A673 (cell line): ENCODE measurements around the gene TMEM121B. TPM values are rescaled to one million over a fixed set of nuclear protein-coding genes. Genes with fewer than 3 reads are reported as not detected.

Experiments used
- BruUV-seq: library from RNA; stranded (reverse); fragments of 400-500 nt; replicated peaks from 2 replicates; lab custom pipeline; 2021; lab: Mats Ljungman, UMichigan
- CTCF ChIA-PET: fragments of 300-600 bp; sonication (Branson Sonifier 250); formaldehyde crosslinking; loops from one replicate; lab custom pipeline; 2022; ENCODE audit warnings: antibody characterized with exemption; lab: Charles Lee
- POLR2A ChIA-PET: fragments of 300-600 bp; sonication (Branson Sonifier 250); formaldehyde crosslinking; loops from one replicate; lab custom pipeline; 2022; ENCODE audit warnings: antibody characterized with exemption; ENCODE audit not compliant: low non-redundant PET; lab: Charles Lee
- DNase-seq: peaks from one replicate; pipeline ENCODE4 v3.0.0-alpha.2; 2015; ENCODE audit warnings: low spot score
- H3K27ac ChIP-seq: fragments of 200-600 bp; sonication (generic); 2 replicates; pipeline ENCODE4 v1.5.1; 2016; ENCODE audit warnings: mixed run types, low read depth, mild to moderate bottlenecking, mixed read lengths, antibody characterized with exemption, low read length; ENCODE audit not compliant: poor library complexity, severe bottlenecking
- H3K27me3 ChIP-seq: fragments of 200-600 bp; sonication (generic); replicated peaks from 2 replicates; pipeline ENCODE4 v1.6.1; 2017; ENCODE audit warnings: mixed run types, low read depth, mild to moderate bottlenecking, mixed read lengths, antibody characterized with exemption, low read length; ENCODE audit not compliant: insufficient read depth, poor library complexity
- H3K36me3 ChIP-seq: fragments of 200-600 bp; sonication (generic); 2 replicates; pipeline ENCODE4 v1.6.1; 2016; ENCODE audit warnings: mixed run types, mild to moderate bottlenecking, mixed read lengths, antibody characterized with exemption, low read length; ENCODE audit not compliant: insufficient read depth, poor library complexity, severe bottlenecking
- H3K4me1 ChIP-seq: fragments of 200-600 bp; sonication (generic); 2 replicates; pipeline ENCODE4 v1.6.1; 2017; ENCODE audit warnings: mixed run types, mild to moderate bottlenecking, mixed read lengths, antibody characterized with exemption, low read length; ENCODE audit not compliant: insufficient read depth, poor library complexity, severe bottlenecking
- H3K4me3 ChIP-seq: fragments of 200-600 bp; sonication (generic); 2 replicates; pipeline ENCODE4 v1.5.1; 2016; ENCODE audit warnings: low read depth, mixed run types, mild to moderate bottlenecking, mixed read lengths, low read length; ENCODE audit not compliant: poor library complexity, severe bottlenecking
- H3K9me3 ChIP-seq: fragments of 200-600 bp; sonication (generic); 2 replicates; pipeline ENCODE4 v1.6.1; 2016; ENCODE audit warnings: mixed run types, low read depth, mild to moderate bottlenecking, mixed read lengths, antibody characterized with exemption, low read length; ENCODE audit not compliant: poor library complexity, severe bottlenecking
- EZH2 ChIP-seq: fragments of 200-600 bp; sonication (generic); IDR thresholded peaks from 2 replicates; pipeline ENCODE4 v1.6.1; 2017; ENCODE audit warnings: borderline replicate concordance, low read depth, mild to moderate bottlenecking, mixed read lengths, antibody characterized with exemption, low read length; ENCODE audit not compliant: poor library complexity, severe bottlenecking
- intact Hi-C: fragments of 100-400 bp; cut with micrococcal nuclease; formaldehyde crosslinking; loops from one replicate; pipeline ENCODE4 v1.10.0; 2022; ENCODE audit not compliant: unreplicated experiment
- total RNA-seq: library from RNA; stranded (reverse); gene quantifications from 2 replicates; pipeline ENCODE4 v1.2.3, GENCODE V29; 2021
- TF ChIP-seq, protein P1 (sequence below): fragments of 300-800, 200-600 bp; sonication (generic); conservative IDR thresholded peaks from 2 replicates; pipeline ENCODE4 v1.5.1; 2017; ENCODE audit warnings: low read depth, mild to moderate bottlenecking, antibody characterized with exemption, low read length, moderate library complexity, mixed read lengths

The TMEM121B gene
- total RNA-seq, 1 experiment from 2014 or later: 2.5 TPM

DNA sequence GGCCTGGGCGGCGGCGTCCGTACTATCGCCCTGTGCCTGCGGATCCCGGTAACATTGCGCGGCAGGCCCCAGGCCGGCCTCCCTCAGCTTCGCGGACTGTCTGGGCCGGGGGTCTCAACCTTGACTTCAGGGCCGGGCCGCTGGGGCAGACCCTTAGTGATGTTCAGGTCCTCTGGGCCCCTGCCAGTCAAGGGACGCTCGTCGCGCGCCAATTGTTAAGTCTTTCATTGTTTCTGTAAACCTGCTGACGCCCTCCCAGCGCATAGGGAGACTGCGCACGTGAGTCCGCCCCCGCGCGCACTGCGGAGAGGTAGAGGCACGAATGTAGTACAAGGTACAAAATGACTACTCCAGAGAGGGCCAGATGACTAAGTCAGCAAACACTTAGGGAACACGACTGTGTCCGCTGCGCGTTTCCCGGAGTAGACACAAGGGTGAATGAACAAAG, 38.4 kb upstream of the TMEM121B start:
- peak; percentile 66 for DNase-seq
- Histone ChIP-seq H3K9me3 (no peaks in the 10 kb centered on the region), H3K4me1 (peaks cover 5% of the 10 kb centered on the region), H3K36me3 (peaks cover 4% of the 10 kb centered on the region), H3K4me3 (peak overlapping the region; percentile 84), H3K27ac (peak overlapping the region; percentile 93), H3K27me3 (no peaks in the 10 kb centered on the region)
- ChIA-PET POLR2A (no interaction called here), CTCF (interaction anchor here (0.7 to 1.4 kb wide), 3 partner anchors 12 to 342 kb away, joined by 3 to 7 read pairs (median 4); no protein-coding TSS in a partner anchor)
- no TSS peak for BruUV-seq
- intact Hi-C loops: no loop called here
- no peak for TF ChIP-seq EZH2
- TF ChIP-seq, protein P1, sequence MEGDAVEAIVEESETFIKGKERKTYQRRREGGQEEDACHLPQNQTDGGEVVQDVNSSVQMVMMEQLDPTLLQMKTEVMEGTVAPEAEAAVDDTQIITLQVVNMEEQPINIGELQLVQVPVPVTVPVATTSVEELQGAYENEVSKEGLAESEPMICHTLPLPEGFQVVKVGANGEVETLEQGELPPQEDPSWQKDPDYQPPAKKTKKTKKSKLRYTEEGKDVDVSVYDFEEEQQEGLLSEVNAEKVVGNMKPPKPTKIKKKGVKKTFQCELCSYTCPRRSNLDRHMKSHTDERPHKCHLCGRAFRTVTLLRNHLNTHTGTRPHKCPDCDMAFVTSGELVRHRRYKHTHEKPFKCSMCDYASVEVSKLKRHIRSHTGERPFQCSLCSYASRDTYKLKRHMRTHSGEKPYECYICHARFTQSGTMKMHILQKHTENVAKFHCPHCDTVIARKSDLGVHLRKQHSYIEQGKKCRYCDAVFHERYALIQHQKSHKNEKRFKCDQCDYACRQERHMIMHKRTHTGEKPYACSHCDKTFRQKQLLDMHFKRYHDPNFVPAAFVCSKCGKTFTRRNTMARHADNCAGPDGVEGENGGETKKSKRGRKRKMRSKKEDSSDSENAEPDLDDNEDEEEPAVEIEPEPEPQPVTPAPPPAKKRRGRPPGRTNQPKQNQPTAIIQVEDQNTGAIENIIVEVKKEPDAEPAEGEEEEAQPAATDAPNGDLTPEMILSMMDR: no peak

DNA sequence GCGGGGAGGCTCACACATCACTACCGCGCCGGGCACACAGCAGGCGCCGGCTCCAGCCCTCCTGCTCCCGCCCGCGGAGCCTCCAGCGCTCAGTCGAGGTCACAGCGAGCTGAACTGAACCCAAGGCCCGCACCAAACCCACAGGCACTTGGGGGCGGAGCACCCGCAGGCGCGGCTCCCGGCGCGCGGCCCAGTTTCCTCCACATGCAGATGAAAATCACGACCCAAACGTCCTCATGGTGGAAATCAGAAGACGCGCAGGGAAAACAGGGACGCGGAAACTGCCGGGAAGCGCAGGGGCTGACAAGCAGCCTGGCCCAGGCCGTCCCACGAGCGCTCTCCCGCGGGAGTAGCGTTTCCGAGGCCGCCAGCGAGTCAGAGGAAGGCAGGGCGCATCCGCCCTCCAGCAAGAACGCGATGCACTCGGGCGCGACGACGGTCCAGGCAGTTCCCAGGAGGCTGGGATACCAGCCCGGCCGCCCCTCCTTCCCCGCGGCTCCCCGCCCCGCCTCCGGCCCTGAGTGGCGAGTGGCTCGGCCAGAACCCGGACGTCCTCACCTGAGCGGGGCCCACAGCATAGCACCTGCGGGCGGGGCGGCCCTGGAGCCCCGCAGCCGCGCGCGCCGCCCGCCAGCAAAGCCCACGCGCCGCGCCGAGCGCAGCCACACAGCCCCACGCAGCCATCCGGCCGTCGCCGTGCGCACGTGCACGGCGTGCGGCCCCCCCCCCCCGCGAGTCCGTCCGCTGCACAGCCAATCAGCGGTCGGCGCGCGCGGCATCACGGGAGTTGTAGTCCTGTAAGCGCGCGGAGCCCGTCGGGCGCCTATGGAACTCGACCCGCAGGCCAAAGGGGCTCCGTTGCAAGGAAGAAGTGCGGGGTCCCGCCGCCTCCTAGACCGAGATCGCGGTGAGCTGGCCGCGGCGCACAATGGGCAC, 37.7 kb upstream of the TMEM121B start, which contains the start of gene HDHD5:
Gene HDHD5 (minus strand): TSS at position 710 of the 936 bp plus-strand sequence. CDS start 26 bp downstream, at position 684.
- peak; percentile 94 for DNase-seq
- Histone ChIP-seq H3K4me3 (peak within 1 kb of the TSS; percentile 84), H3K27ac (peak within 1 kb of the TSS; percentile 93), H3K36me3 (peaks cover 4% of the 10 kb centered on the region), H3K9me3 (no peaks in the 10 kb centered on the region), H3K27me3 (no peaks in the 10 kb centered on the region), H3K4me1 (peaks cover 5% of the 10 kb centered on the region)
- no TSS peak for BruUV-seq
- ChIA-PET CTCF (interaction anchor here (0.6 to 0.7 kb wide), 2 partner anchors 13 to 243 kb away, joined by 3 read pairs; no protein-coding TSS in a partner anchor), POLR2A (interaction anchor here (0.6 kb wide), 1 partner anchor 187 kb away, joined by 4 read pairs; no protein-coding TSS in a partner anchor)
- intact Hi-C loops: no loop called here
- TF ChIP-seq, protein P1: no peak
- TF ChIP-seq EZH2: no peak

GRCh38 chr22:17158176-17158567, 37.0 kb upstream of the TMEM121B start:
- BruUV-seq: no TSS peak
- no peaks in the 10 kb centered on the region for H3K9me3 ChIP-seq
- H3K36me3 ChIP-seq: peaks cover 4% of the 10 kb centered on the region
- no peaks in the 10 kb centered on the region for H3K27me3 ChIP-seq
- H3K27ac ChIP-seq: peak overlapping the region; percentile 93
- DNase-seq: no peak
- H3K4me3 ChIP-seq: peak overlapping the region; percentile 84
- intact Hi-C loops: no loop called here
- ChIA-PET POLR2A (no interaction called here), CTCF (interaction anchor here (0.6 kb wide), 1 partner anchor 242 kb away, joined by 3 read pairs; no protein-coding TSS in a partner anchor)
- TF ChIP-seq EZH2: no peak
- TF ChIP-seq, protein P1: no peak
- H3K4me1 ChIP-seq: peaks cover 5% of the 10 kb centered on the region
